ENCODE measurements around the gene GRPR.
A peak's percentile ranks its signal among the peaks of the same experiment; 100 is the strongest.

The GRPR gene

DNA sequence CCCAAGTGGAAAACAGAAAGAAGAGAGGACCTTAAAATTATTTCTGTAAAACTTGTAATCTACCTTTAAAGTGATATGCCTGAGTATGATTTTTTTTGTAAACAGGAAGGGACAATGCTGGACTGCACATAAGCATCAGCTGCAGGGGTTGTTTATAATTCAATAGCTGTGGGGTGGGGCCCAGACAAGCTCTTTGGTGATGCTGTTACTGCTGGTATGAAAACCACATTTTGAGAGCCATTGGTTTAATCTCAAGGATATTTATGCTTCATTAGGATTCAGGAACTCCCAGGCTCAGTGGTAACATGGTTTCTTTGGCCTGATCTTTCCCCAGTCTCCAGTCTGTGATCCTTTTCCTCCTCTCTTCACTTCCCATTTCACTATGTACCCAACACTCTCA is 34.3 kb upstream of the GRPR start:
- DNase-seq (ENCODE audit: low read depth): no peak
- H3K4me3 ChIP-seq (ENCODE audit: low read length): no peak overlapping the region
- TF ChIP-seq, protein P1, sequence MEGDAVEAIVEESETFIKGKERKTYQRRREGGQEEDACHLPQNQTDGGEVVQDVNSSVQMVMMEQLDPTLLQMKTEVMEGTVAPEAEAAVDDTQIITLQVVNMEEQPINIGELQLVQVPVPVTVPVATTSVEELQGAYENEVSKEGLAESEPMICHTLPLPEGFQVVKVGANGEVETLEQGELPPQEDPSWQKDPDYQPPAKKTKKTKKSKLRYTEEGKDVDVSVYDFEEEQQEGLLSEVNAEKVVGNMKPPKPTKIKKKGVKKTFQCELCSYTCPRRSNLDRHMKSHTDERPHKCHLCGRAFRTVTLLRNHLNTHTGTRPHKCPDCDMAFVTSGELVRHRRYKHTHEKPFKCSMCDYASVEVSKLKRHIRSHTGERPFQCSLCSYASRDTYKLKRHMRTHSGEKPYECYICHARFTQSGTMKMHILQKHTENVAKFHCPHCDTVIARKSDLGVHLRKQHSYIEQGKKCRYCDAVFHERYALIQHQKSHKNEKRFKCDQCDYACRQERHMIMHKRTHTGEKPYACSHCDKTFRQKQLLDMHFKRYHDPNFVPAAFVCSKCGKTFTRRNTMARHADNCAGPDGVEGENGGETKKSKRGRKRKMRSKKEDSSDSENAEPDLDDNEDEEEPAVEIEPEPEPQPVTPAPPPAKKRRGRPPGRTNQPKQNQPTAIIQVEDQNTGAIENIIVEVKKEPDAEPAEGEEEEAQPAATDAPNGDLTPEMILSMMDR (conservative IDR thresholded peaks at IDR 0.05; ENCODE audit: low read length): no peak

DNA sequence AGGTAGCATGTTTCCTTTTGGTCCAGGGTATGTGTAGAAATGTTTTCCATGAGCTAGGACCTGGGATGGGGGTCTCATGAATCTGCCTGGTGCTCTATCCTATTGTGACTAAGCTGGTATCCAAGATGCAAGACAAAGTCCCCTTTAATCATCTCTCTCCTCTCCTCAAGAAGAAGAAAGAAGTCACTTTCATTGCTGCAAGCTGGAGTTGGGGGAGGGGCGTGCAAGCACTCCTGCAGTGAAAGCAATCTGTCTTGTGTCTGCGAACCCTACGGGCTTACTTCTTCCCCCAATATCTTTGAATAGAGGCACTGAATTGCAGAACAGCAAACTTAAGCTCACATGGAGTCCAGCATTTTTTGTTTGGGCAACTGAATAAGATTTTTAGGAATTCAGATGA is 27.2 kb upstream of the GRPR start:
- no peak overlapping the region for H3K4me3 ChIP-seq (ENCODE audit: low read length)
- no peak for DNase-seq (ENCODE audit: low read depth)
- TF ChIP-seq, protein P1 (conservative IDR thresholded peaks at IDR 0.05; ENCODE audit: low read length): no peak

DNA sequence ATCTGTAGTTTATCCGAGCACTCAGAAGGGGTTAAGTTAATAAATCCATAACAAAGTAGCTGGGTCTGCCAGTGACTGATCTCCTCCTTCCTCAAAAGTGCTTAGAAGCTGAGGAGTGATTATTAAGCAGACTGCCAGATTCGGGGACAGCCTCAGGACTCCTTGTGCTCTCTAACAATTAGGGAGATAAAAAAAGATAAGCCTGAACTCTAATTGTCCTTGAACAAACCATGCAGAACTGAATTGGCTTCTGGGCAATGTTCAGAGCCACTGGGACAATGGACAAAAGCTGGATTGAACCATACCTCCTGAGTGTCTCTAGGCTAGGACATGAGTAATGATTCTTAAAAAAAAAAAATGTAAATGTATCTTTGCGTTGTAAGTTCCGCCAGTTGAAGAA is 22.7 kb upstream of the GRPR start:
- TF ChIP-seq, protein P1 (conservative IDR thresholded peaks at IDR 0.05; ENCODE audit: low read length): no peak
- no peak for DNase-seq (ENCODE audit: low read depth)
- H3K4me3 ChIP-seq (ENCODE audit: low read length): no peak overlapping the region

DNA sequence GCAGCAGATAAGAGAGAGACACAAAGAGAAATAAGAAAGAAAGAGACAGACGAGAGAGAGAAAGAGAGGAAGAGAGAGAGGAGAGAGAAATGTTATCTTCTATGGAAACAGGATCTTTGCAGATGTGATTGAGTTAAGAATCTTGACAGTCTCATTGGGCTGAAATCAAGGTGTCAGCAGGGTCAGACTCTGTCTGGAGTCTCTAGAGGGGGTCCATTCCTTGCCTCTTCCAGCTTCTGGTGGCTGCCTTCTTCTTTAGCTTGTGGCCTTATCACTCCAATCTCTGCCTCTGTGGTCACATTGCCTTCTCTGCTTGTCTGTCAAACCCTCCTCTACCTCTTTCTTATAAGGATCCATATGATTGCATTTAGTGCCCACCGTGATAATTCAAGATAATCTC is 21.8 kb upstream of the GRPR start:
- no peak for DNase-seq (ENCODE audit: low read depth)
- TF ChIP-seq, protein P1 (conservative IDR thresholded peaks at IDR 0.05; ENCODE audit: low read length): no peak
- no peak overlapping the region for H3K4me3 ChIP-seq (ENCODE audit: low read length)

DNA sequence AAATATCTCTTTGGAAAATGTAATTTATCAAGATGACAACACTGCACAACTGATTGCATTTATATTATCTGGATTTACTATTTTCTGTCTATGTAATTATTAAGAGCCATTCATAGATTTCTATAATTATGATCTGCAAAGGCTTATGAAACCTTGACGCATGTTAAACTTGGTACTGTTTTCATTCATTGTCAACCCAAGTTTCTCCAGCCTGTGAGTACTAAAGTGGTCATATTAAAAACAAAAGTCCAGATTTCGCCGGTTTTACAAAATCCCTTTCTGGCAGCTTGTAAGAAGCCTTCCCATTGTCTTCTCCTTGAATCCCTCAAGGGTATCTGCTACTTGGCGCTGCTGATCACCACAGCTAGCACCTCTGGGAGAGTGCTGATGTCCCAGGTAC is 19.7 kb upstream of the GRPR start:
- no peak overlapping the region for H3K4me3 ChIP-seq (ENCODE audit: low read length)
- TF ChIP-seq, protein P1 (conservative IDR thresholded peaks at IDR 0.05; ENCODE audit: low read length): no peak
- no peak for DNase-seq (ENCODE audit: low read depth)

DNA sequence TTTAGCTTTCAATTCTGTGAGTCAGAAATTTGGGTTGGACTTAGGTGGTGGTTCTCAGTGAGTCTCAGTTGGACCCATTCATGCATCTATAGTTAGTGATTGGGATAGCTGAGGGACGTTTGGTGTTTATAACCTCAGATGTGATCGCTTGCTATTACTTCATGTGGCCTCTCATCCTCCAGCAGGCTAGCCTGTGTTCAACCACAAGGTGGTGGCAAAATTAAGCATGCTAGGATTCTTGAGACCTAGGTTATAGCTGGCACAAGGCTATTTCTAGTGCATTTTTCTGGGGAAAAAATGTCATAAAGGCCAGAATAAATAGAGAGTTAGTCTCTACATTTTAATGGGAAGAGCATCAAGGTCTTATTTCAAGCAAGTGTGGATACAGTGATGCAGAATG is 10.9 kb upstream of the GRPR start:
- DNase-seq (ENCODE audit: low read depth): peak; percentile 19
- H3K4me3 ChIP-seq (ENCODE audit: low read length): no peak overlapping the region
- TF ChIP-seq, protein P1 (conservative IDR thresholded peaks at IDR 0.05; ENCODE audit: low read length): peak; percentile 39

DNA sequence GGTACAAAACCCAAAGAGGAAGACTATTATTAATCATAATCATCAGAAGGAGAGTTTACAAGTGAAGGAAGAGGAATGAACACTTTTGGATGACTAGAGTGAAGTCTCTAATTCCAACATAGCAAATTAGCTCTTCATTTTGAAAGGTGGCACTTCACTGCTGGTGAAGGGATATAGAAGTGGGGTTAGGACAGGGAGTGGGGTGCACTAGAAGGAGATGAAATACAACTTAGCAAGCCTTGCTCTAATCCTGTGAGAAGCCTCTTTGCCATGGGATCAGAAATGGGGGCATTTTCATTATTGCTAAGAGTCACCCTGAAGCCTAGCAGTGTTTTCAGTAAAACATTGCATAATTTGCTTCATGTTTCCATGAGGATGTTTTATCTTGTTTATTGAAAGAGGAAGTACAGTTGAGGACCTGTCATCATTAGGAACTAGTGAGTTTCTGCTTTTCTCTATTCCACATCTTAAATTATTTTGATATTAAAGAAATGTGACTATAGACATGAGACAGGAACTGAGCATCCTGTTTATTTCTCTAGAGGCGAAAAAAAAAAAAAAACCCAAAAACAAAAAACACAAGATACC is 9.3 kb upstream of the GRPR start:
- peak; percentile 36 for DNase-seq (ENCODE audit: low read depth)
- H3K4me3 ChIP-seq (ENCODE audit: low read length): no peak overlapping the region
- TF ChIP-seq, protein P1 (conservative IDR thresholded peaks at IDR 0.05; ENCODE audit: low read length): no peak
